NOMO-1 treated with DMSO at 0.1 percent for 48 hours (cell line): ENCODE data around the gene PASK.

Experiments used
- DNase-seq: peaks from one replicate; lab custom pipeline; 2025; ENCODE audit not compliant: unreplicated experiment; lab: John Stamatoyannopoulos, UW

The PASK gene

DNA sequence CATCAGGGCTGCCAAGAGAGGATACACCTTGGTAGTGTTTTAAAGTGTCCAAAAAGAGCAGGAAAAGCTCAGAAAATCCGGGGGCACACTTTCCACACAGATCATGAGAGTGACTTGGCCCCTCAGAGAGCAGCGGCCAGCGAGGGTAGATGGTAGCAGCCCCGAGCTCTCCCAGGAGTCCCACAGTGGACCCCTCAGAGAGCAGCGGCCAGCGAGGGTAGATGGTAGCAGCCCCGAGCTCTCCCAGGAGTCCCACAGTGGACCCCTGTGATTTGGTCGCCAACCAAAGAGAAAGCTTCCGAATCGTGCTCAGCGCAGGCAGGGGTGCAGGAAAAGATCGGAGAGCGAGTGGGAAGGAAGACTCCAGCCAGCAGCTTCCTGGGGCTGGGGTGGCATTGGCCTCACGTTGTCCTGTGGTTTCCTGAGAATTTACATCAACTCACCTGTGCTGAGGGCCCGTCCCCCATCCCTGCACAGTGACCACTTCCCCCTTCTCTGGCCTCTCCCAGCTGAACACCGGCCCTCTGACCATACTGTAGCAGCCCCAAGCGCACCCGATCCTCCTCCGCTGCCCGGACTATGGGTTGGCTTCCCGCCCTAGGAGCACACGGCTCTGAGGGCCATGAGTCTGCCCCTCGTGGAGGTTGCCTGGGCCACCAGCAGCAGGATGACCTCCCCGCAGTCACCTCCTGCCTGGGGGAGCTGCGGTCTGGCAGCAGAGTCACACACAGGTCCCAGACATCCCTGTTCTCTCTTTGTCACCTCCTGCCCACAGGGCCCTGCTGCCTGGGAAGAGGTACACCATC, 80.9 kb downstream of the PASK start:
- no peak for DNase-seq

DNA sequence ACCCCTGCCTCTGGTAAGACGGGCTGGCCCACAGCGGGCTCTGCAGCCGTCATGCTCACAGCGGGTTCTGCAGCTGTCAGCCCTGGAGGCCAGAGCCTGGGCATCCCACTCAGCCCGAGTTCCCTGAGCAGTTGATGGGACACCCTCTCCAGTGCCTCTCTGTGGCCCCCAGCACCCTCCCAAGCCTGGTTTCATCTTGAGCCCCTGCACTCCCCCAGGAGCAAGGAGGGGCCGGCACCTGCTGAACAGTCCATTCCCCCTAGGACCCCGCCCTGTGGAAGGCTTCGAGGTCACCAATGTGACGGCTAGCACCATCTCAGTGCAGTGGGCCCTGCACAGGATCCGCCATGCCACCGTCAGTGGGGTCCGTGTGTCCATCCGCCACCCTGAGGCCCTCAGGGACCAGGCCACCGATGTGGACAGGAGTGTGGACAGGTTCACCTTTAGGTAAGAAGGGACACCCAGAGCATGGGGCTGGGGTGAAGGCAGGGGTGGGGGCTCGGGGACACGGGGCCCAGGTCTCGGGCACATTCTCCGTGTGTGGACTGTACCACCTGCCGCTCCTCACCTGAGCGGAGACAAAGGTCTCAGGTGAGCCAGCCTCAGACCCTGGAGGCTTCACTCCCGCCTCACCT, 81.7 kb downstream of the PASK start:
- DNase-seq, result no peak

DNA sequence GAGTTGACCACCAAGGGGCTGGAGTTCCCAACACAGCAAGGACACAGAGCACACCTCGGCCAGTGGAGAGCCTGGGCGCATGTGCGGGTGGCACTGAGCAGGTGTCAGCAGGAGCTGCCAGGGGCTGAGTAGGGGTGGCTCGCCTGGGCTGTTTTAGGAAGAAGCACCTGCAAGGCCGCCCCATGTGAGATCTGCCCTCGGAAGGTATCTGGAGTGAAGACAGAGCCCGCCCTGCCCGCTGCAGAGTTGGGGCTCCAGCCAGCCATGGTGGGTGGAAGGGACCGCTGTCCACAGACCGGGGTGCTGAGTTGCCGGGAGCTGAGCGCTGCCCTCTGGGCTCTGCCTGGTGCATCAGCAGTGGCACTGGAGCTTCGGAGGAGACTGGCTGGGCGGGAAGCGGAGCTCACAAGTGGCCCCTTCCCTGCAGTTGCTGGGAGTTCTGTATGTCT, 82.4 kb downstream of the PASK start:
- DNase-seq, result no peak

DNA sequence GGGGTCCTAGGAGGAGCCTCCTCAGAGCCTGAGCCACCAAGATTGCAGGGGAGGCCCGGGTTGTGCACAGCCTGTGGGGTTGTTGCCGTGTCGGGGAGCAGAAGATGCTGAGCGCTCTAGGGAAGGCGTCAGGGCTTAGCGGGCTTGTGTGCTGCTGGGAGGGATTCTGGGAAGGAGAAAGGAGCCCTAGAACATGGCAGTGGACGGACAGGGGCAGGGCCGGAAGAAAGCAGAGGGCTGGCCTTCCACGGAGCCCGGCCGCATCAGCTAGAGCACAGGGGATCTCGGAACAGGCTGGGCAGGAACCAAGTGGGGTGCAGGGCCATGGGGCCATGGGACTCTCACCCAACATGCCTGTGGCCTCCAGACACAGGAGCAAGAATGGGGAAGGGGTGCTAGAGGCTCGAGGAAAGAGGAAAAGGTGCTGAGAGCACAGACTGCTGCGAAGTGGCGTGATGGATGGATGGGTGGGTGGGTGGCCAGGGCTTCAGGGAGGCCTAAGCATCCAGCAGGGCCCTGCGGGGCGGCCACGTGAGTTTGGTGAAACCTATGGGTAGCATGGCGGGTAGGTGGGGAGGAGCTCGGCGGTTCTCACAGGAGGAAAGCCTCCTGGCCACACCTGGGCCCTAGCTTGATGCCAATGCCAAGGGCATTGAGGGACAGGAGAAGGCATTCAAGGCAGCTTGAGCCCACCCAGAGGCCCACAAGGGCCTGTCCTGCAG, 82.9 kb downstream of the PASK start:
- DNase-seq, result no peak

DNA sequence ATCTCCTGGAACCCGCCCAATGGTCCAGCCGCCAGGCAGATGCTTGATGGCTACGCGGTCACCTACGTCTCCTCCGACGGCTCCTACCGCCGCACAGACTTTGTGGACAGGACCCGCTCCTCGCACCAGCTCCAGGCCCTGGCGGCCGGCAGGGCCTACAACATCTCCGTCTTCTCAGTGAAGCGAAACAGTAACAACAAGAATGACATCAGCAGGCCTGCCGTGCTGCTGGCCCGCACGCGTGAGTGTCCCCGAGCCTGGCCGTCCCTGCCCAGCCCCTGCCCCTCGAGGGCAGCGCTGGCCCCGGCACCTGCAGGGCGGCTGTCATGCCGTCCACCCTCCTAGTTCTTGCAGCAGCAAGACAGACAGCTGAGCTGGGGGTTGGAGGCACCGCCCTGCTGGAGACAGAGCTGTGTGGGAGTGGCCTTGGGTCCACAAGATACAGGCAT, 83.9 kb downstream of the PASK start:
- no peak for DNase-seq

DNA sequence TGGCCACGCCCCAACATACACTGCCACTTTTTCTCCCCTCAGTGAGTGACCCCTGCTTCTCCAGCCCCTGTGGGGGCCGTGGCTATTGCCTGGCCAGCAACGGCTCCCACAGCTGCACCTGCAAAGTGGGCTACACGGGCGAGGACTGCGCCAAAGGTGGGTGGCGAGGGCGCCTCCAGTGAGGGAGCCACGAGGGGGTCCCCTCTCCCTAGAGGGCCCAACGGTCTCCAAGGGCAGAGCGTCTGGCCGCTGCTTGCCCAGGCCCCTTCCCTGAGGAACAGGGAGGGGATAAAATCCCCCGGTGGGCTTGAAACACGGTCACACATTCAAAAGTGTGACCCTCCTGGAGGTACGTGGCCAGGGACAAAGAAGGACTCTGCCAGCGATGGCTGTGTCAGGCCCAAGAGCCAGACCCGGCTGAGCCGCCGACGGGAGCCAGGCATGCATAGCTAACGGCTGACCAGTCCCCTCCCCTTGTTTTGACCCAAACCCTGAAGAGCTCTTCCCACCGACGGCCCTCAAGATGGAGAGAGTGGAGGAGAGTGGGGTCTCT, 84.4 kb downstream of the PASK start:
- DNase-seq, result no peak

DNA sequence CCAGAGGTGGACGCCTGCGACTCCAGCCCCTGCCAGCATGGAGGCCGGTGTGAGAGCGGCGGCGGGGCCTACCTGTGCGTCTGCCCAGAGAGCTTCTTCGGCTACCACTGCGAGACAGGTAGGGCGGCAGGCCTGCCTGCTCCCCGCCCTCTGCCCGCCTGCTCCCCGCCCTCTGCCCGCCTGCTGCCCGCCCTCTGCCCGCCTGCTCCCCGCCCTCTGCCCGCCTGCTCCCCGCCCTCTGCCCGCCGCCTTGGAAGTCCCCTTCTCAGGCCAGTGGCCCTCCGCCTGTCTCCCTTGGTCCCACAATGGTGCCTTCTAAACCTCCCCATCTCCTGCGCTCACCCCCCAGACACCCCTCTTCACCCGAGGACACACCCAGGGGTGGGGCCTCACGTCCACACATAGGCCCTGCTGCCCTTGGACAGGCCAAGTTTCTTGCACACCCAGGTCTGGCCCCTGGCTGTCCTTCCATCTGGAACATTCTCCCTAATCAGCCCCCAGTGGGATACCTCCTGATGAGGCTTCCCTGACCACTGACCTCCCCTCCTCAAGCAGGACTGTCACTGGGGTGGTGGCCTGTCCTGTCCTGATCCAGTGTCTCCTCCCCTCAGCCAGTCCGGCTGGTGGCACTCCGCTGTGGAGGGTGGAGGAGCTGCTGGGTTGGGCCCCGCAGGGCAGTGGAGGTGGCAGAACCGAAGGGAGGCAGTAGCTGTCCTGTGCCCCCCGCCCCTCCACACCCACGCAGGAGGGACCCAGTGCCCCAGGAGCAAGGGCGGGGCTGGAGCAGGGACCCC, 85.1 kb downstream of the PASK start:
- DNase-seq, result no peak

DNA sequence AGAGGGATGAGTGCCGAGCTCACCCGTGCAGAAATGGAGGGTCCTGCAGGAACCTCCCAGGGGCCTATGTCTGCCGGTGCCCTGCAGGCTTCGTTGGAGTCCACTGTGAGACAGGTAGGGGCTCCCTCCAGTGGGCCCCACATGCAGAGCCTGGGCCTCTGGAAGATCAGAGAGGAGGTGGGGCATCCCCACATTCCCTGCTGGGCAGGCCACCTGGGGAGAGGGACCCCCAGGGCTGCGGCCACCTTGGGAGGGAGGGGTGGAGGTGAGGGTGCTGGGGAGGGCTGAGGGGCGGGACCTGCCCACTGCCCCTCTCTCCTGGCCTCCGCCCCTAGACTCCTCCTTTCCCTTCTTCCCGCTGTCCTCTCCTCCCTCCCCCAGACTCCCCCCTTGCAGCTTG, 85.7 kb downstream of the PASK start:
- DNase-seq, result no peak

DNA sequence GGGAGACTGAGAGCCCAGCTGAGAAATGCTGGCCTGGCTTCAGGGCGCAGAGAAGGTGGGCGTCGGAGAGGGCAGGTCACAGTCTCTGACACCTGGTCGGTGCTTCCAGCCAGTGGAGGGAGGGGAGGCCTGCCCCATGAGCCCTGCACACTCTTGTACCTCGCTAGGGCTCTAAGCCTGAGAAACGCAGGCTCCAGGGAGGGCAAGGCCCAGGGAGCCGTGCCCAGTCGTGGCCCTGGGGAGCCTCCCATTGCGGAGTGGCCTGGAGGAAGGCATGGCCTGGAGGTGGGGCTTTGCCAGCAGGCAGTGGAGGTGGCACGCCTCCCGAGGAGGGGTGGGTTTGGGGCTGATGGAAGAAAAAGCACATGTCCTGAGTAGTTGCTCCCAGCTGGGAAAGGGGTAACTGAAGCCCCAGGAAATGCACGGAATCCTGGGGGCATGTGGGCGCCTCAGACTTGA, 86.2 kb downstream of the PASK start:
- no peak for DNase-seq

DNA sequence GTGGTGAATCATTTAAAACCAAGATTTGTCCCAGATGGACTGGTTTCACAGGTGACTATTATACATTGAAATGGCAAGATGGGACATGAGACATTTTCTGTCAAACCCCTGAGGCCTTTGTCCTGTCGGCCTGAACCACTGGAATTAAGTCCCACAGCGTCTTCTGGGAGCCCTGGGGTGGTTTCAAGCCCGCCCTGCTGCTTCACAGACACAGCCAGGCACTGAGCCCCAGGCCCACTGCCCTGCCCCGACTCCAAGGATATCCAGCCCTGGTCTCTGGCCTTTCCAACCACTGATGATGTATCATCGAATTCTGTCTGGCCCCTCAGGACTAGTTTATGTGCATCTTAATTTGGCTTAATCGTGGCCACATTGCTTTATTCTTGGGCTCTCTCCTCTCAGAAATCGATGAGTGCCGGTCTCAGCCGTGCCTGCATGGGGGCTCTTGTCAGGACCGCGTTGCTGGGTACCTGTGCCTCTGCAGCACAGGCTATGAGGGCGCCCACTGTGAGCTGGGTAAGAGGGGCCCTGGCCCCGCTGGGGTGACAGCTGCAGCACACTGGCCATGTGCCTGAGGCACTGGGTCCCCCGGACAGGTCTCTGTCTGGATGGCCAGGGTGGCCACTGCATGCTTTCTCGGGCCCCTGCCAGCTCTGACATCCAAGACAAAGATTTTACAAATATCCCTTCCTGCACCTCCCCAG, 86.7 kb downstream of the PASK start:
- DNase-seq, result no peak

DNA sequence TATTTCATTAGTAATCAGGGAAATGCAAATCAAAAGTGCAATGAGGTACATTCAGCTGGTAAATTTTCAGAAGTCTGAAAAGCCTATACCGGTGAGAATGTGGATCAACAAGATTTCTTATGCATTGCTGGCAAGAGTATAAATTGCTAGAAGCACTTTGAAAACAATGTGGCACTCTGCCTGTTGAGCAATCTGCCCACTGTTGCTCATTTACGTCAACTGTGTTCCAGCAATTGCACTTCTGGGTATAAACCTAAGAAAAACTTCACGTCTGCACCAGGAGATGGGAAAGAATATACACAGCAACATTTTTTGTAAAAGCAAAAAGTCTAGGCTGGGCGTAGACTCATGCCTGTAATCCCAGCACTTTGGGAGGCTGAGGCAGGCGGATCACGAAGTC, 88.0 kb downstream of the PASK start:
- DNase-seq, result no peak
